Subcutaneous abdominal adipose tissue (tissue), 5 donors: ENCODE data around the gene PRCC.

ENCODE experiments used
- H3K27ac ChIP-seq: one replicate; pipeline ENCODE4 v1.7.0; 2013; ENCODE audit warnings: low read depth, mild to moderate bottlenecking, inconsistent platforms, low read length, moderate library complexity
- H3K27me3 ChIP-seq, 5 donors: one replicate each; pipeline ENCODE4 v1.7.0; 2013; ENCODE audit warnings: low read length in 5 of 5, inconsistent platforms in 1 of 5; ENCODE audit not compliant: control insufficient read depth in 5 of 5, insufficient read depth in 4 of 5
- H3K36me3 ChIP-seq, 5 donors: one replicate each; pipeline ENCODE4 v1.7.0; 2013; ENCODE audit warnings: low read length in 5 of 5; ENCODE audit not compliant: control insufficient read depth in 5 of 5, insufficient read depth in 5 of 5
- H3K4me1 ChIP-seq, 5 donors: one replicate each; pipeline ENCODE4 v1.7.0; 2013; ENCODE audit warnings: low read length in 5 of 5, mild to moderate bottlenecking in 3 of 5, moderate library complexity in 1 of 5; ENCODE audit not compliant: control insufficient read depth in 5 of 5, insufficient read depth in 5 of 5
- H3K4me3 ChIP-seq, 5 donors: one replicate each; pipeline ENCODE4 v1.7.0; 2013; ENCODE audit warnings: low read length in 5 of 5, low read depth in 1 of 5
- H3K9ac ChIP-seq, 5 donors: one replicate each; pipeline ENCODE4 v1.7.0; 2013; ENCODE audit warnings: low read length in 5 of 5, mild to moderate bottlenecking in 4 of 5, moderate library complexity in 3 of 5
- H3K9me3 ChIP-seq, 5 donors: one replicate each; pipeline ENCODE4 v1.7.0; 2013; ENCODE audit warnings: low read length in 5 of 5; ENCODE audit not compliant: control insufficient read depth in 5 of 5
- donor health status: healthy.
- donor health status: healthy.
- donor health status: healthy.
- donor health status: healthy.
- donor health status: healthy.

Gene PRCC, protein sequence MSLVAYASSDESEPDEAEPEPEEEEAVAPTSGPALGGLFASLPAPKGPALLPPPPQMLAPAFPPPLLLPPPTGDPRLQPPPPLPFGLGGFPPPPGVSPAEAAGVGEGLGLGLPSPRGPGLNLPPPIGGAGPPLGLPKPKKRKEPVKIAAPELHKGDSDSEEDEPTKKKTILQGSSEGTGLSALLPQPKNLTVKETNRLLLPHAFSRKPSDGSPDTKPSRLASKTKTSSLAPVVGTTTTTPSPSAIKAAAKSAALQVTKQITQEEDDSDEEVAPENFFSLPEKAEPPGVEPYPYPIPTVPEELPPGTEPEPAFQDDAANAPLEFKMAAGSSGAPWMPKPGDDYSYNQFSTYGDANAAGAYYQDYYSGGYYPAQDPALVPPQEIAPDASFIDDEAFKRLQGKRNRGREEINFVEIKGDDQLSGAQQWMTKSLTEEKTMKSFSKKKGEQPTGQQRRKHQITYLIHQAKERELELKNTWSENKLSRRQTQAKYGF

DNA sequence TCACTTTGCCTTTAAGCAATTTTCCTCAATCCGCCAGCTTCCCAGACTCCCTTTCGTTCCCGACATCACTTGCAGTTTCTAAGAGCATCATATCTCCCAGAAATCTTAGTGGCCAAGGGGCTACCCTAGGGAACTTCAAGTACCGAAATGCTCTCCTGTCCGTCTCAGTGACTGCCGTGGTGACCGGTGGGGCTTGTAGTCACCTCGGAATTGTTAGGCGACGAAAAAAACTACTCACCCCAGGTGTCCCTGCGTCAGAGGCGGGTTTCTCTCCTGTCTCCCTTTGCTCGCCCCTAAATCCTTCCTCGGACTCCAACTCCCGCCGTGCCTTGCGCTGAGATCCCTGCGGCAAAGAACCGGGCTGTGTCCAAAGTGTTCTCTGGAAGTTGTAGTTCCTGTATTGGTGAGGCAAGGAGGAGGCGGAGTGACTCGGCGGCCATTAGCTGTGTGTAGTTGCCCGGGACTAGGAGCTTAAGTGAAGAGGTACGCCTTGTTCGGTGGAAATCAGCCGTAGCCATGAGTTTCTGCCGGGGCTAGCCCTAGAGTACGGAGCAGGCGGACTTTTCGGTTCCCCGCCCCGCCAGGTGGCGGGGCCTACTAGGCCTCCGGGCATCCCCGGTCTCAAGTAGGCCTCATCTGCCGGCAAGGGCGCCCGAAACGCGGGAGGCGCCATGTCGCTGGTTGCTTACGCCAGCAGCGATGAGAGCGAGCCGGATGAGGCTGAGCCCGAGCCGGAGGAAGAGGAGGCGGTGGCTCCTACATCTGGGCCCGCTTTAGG is at the start of gene PRCC:
TSS of gene PRCC (plus strand) at position 435 of the 778 bp plus-strand sequence. CDS start at position 672, 237 bp downstream.
- H3K27me3 ChIP-seq, result no peaks in the 10 kb centered on the region
- H3K4me3 ChIP-seq, result peak within 1 kb of the TSS; percentile 91 to 98 (median 95)
- H3K27ac ChIP-seq, result peak within 1 kb of the TSS; percentile 97
- H3K9me3 ChIP-seq, result no peaks in the 10 kb centered on the region
- H3K36me3 ChIP-seq, result peaks cover 2 to 16% (median 7%) of the 10 kb centered on the region in 5 donors
- H3K9ac ChIP-seq, result peak within 1 kb of the TSS; percentile 95 to 100 (median 100)
- peaks cover 11 to 42% (median 32%) of the 10 kb centered on the region in 5 donors for H3K4me1 ChIP-seq

DNA sequence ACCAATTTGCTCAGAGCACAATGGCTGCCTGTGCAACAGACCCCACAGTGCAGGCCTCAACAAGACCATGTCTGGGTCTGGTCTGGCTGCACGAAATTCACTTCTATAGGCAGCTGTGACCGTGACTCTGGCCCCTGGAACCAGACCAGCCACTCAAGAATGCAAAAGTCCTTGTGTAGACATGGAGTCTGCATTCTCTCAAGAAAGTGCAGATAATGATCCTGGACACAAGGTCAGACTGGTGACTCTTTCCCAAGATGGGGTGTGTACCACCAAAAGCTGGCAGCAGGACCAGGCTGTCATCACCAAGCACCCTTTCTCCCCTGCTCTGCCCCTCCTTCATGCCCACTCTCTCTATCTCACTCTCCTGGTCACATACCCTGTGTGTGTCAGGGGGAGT is 46.2 kb upstream of the PRCC start:
- H3K27ac ChIP-seq, result no peak overlapping the region
- no peaks in the 10 kb centered on the region for H3K9me3 ChIP-seq
- no peak overlapping the region for H3K4me3 ChIP-seq
- H3K27me3 ChIP-seq, result no peaks in the 10 kb centered on the region
- no peak overlapping the region for H3K9ac ChIP-seq
- H3K36me3 ChIP-seq, result peaks cover 13 to 49% (median 34%) of the 10 kb centered on the region in 5 donors
- H3K4me1 ChIP-seq, result peaks cover 10 to 15% (median 12%) of the 10 kb centered on the region in 5 donors

DNA sequence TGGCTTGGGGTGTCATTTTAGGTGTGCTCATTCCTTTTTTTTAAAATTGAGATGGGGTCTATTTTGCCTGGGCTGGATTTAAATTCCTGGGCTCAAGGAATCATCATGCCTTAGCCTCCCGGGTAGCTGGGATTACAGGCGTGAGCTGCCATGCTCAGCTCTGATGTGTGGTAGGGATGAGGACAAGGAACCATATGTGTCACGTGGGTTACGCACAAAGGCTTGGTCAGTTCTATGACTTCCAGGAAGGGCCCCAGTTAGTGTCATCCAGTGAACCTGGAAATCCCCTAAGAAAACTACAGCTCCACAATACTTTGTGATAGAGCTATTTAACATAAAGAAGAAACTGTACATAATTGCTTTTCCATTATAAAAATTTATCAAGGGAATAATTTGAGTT is 45.8 kb upstream of the PRCC start:
- Histone ChIP-seq H3K36me3 (peaks cover 13 to 49% (median 34%) of the 10 kb centered on the region in 5 donors), H3K27ac (no peak overlapping the region), H3K9ac (no peak overlapping the region), H3K27me3 (no peaks in the 10 kb centered on the region), H3K9me3 (no peaks in the 10 kb centered on the region), H3K4me1 (peaks cover 13 to 19% (median 16%) of the 10 kb centered on the region in 5 donors), H3K4me3 (no peak overlapping the region)

- Histone ChIP-seq H3K27ac (no peak overlapping the region), H3K4me1 (peaks cover 21 to 47% (median 44%) of the 10 kb centered on the region in 5 donors), H3K36me3 (peaks cover 13 to 42% (median 31%) of the 10 kb centered on the region in 5 donors), H3K9ac (peak overlapping the region in 4 of 5 donors; percentile 21 to 30 (median 26)), H3K4me3 (peak overlapping the region; percentile 41 to 65 (median 55)), H3K27me3 (no peaks in the 10 kb centered on the region), H3K9me3 (no peaks in the 10 kb centered on the region)
Observed at GRCh38 chr1:156725683-156726280, 41.6 kb upstream of the PRCC start.

GRCh38 chr1:156726549-156727226 is 40.6 kb upstream of the PRCC start:
- peak overlapping the region in 4 of 5 donors; percentile 8 to 97 (median 53) for H3K4me3 ChIP-seq
- H3K27ac ChIP-seq, result no peak overlapping the region
- H3K4me1 ChIP-seq, result peaks cover 21 to 47% (median 44%) of the 10 kb centered on the region in 5 donors
- no peaks in the 10 kb centered on the region for H3K9me3 ChIP-seq
- H3K36me3 ChIP-seq, result peaks cover 13 to 34% (median 22%) of the 10 kb centered on the region in 5 donors
- H3K27me3 ChIP-seq, result no peaks in the 10 kb centered on the region
- peak overlapping the region in 2 of 5 donors; percentile 21 to 90 for H3K9ac ChIP-seq

GRCh38 chr1:156727492-156727891 is 39.8 kb upstream of the PRCC start:
- Histone ChIP-seq H3K4me3 (peak overlapping the region; percentile 81 to 99 (median 97)), H3K4me1 (peaks cover 21 to 47% (median 44%) of the 10 kb centered on the region in 5 donors), H3K9ac (peak overlapping the region; percentile 73 to 91 (median 88)), H3K27ac (peak overlapping the region; percentile 83), H3K27me3 (no peaks in the 10 kb centered on the region), H3K36me3 (peaks cover 11 to 36% (median 23%) of the 10 kb centered on the region in 5 donors), H3K9me3 (no peaks in the 10 kb centered on the region)

- Histone ChIP-seq H3K9me3 (no peaks in the 10 kb centered on the region), H3K36me3 (peaks cover 8 to 35% (median 23%) of the 10 kb centered on the region in 5 donors), H3K9ac (peak within 1 kb of the TSS; percentile 81 to 91 (median 88)), H3K4me1 (peaks cover 21 to 47% (median 44%) of the 10 kb centered on the region in 5 donors), H3K27ac (peak within 1 kb of the TSS; percentile 94), H3K4me3 (peak within 1 kb of the TSS; percentile 81 to 99 (median 97)), H3K27me3 (no peaks in the 10 kb centered on the region)
Observed at GRCh38 chr1:156727926-156728598, 39.3 kb upstream of the PRCC start, which contains the start of gene METTL25B. METTL25B (plus strand) TSS chr1:156728469; CDS start chr1:156729105, 636 bp downstream.

DNA sequence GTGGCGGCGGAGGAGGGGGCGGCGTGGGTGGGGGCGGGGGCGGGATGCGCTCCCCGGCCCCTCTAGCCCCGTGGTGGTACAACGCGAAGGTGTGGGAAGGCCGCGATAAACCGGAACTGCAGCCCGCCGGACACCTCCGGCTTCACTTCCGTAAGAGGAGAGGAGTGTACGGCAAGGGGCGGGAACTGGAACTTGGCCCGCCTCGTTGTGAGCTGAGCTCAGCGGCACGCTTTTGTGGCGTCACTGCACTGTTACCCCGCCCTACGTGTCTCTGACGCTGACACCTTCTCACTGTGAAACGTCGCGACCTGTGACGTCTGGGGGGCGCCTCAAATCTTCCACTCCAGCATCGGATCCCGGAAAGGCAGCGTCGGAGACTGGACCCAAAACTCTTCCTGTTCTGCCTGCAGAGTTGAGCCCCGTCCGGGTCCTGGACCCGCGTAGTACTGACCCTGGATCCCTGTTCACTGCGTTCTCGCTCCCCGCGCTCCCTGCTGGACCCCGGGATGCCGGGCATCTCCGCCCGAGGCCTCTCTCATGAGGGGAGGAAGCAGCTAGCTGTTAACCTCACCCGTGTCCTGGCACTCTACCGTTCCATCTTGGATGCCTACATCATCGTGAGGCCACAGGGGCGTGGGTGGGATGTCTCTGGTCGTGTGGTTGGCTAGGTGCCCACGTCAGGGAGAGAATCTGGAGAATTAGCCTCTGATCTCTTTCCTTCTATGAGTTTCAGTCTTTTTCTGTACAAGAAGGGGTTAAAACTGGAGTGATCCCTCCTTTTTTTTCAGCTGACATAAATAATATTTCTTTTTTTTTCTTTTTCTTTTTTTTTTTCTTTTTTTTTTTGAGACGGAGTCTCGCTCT is 38.5 kb upstream of the PRCC start, which contains the start of gene ISG20L2:
TSS of gene ISG20L2 (minus strand) at position 168 of the 864 bp plus-strand sequence. CDS start 1,114 bp downstream, outside the sequence.
- peak within 1 kb of the TSS; percentile 81 to 91 (median 88) for H3K9ac ChIP-seq
- H3K9me3 ChIP-seq, result no peaks in the 10 kb centered on the region
- H3K27ac ChIP-seq, result peak within 1 kb of the TSS; percentile 94
- H3K36me3 ChIP-seq, result peaks cover 4 to 35% (median 22%) of the 10 kb centered on the region in 5 donors
- H3K4me1 ChIP-seq, result peaks cover 21 to 47% (median 44%) of the 10 kb centered on the region in 5 donors
- H3K4me3 ChIP-seq, result peak within 1 kb of the TSS; percentile 81 to 99 (median 97)
- H3K27me3 ChIP-seq, result no peaks in the 10 kb centered on the region
